Body of pancreas (tissue), 4 donors: ENCODE data around the gene GLIPR1.

ENCODE experiments used
- CTCF ChIP-seq, 7 experiments: fragments of 450-650 bp in 4 of 7; fragments of 200-600 bp in 3 of 7; sonication (generic) in 3 of 7; IDR thresholded peaks; one replicate each; pipeline ENCODE4 v1.5.1; 2016 to 2019; ENCODE audit warnings: antibody characterized with exemption in 7 of 7
- POLR2A ChIP-seq, 3 donors: fragments of 450-650 bp; IDR thresholded peaks; one replicate each; pipeline ENCODE4 v1.6.1; 2016; ENCODE audit warnings: antibody characterized with exemption in 3 of 3, mild to moderate bottlenecking in 2 of 3

- TF ChIP-seq CTCF (IDR thresholded peaks at IDR 0.05) (no peak), POLR2A (IDR thresholded peaks at IDR 0.05) (no peak)
These were observed 9.2 kb downstream of the GLIPR1 start for GRCh38 chr12:75489613-75490210.
